Cortex of kidney (tissue), 1 donor: Measurements from ENCODE around the gene RPGR.

Experiments used
- DNase-seq: peaks from one replicate; lab custom pipeline; 2025; lab: John Stamatoyannopoulos, UW

RPGR gene

GRCh38 chrX:38327007-38327774 is at the start of gene RPGR:
Gene RPGR, minus strand, starts transcription at chrX:38327509. Its CDS starts 142 bp downstream, at chrX:38327367.
- DNase-seq = peak; percentile 28

GRCh38 chrX:38376747-38377146 is 49.4 kb upstream of the RPGR start:
- DNase-seq = no peak

- DNase-seq = no peak
These were observed 48.6 kb upstream of the RPGR start for GRCh38 chrX:38375891-38376290.

DNA sequence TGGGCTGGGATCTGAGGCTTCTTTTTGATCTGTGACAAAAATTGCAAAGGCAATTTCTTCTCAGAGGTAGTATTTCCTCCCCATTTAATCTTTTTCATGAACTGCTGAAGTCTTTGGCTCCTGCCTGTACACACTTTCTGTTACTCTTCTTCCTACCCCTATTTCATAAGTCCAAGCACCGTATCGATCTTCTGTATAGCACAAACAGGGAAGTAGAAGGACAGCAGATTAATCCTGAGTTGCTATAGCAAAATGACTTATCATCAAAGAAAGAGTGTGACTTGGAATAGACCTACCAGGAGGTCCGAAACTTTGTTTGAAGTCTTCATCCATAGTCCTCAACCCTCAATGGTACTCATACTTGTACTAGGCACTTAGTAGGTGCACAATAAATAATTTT is 47.1 kb upstream of the RPGR start:
- no peak for DNase-seq

- DNase-seq = no peak
These were observed 44.3 kb upstream of the RPGR start for GRCh38 chrX:38371641-38372040.

DNA sequence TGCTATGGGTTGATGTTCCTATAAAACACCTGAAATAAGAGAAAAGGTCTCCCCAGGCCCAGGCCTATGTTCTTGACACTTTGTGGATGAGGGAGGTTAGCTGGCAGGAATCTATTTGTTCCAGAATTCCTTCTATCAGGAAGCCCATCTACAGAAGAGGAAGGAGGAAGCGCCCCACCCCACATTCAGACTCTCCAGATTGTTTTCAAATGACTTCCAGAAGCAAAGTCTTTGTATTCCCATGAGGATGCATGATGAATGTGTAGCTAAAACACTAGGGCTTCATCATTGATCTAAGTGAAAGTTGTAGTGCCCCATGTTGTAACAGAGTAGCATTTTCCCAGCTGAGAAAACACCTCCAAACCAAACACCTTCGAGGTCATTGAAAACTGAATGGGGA is 41.5 kb upstream of the RPGR start:
- DNase-seq = no peak

DNA sequence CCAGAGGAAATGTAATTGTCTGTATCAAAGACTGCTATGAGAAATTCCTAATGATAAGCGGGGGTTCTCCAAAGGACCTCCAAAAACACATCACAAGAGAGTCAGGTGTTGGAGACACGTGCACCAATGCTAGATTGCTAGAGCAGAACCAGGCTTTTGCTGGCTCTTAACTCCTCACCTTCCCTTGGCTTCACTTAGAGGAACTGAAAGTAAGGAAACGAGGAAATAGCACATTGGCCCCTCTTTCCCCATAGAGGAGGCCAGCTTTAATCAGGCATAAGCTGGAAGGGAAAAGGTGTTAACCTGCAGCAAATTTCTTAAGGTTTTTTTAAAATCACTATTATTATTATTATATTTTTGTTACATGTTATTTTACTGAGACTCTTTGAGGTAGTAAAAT is 38.6 kb upstream of the RPGR start:
- DNase-seq = no peak

DNA sequence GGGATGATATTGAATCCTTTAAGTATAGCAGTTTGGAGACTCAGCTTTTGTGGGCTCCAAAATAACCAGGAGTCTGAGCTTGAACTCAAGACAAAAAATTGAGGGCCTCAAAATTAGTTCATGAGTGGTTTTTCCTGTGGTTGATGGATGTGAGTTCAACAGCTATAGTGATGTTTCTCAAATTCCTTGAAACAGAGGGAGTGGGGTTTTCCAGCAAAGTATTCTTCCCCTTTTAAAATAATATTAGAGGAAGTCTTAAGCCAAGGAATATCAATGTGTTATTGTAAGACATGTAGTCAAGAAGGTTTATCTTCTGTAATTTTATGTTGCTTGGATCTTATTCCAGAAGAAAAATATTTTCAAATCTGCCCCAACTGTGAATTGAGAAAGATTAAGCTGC is 35.7 kb upstream of the RPGR start:
- DNase-seq = no peak

GRCh38 chrX:38357747-38358673 is 30.7 kb upstream of the RPGR start:
- no peak for DNase-seq

GRCh38 chrX:38356401-38356800 is 29.1 kb upstream of the RPGR start:
- DNase-seq = no peak

DNA sequence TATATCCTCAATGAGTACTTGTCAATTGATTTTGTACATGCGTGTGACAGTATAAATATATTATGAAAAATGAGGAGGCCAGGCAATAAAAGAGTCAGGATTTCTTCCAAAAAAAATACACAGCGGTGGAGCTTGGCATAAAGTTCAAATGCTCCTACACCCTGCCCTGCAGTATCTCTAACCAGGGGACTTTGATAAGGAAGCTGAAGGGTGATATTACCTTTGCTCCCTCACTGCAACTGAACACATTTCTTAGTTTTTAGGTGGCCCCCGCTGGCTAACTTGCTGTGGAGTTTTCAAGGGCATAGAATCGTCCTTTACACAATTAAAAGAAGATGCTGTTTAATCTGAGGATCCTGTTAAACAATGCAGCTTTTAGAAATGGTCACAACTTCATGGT is 25.1 kb upstream of the RPGR start, which contains the start of gene OTC:
OTC (plus strand) TSS at position 243 of the 400 bp plus-strand sequence; CDS start at position 336, 93 bp downstream.
- no peak for DNase-seq

DNA sequence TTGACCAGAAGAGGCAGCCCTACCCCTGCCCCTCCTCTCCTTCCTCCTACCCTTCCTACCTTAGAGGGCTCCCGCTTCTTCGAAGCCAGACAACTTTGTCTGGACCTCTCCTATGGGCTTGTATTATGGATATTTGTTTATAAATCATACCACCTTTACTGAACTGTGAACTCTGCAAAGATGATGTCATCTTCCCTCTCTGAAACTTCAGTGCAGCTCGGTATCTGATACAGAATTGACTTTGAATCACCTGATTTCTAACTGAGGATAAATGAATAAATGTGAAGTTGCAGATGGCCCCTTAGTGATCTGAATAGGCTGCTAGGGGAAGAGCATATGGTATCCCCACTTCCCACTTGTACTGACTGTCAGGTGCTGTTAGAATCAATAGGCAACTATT is 24.0 kb upstream of the RPGR start:
- no peak for DNase-seq

- DNase-seq = no peak
These were observed 19.8 kb upstream of the RPGR start for GRCh38 chrX:38347136-38347535.

DNA sequence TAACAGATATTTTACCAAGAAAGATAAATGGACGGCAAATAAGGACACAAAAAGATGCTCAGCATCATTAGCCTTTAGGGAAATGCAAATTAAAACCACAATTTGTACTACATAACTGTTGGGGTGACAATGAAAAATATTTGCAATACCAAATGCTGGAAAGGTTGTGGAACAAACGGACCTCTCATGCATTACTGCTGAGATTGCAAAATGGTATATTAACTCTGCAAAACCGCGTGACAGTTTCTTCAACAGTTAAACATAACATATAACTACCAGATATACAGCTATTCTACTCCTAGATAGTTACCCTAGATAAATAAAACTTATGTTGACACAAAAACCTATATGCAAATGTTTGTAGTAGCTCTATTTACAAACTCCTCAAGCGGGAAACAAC is 18.8 kb upstream of the RPGR start:
- DNase-seq = no peak

- DNase-seq = no peak
These were observed 15.8 kb upstream of the RPGR start for GRCh38 chrX:38342853-38343778.

GRCh38 chrX:38341442-38341841 is 14.1 kb upstream of the RPGR start:
- no peak for DNase-seq

DNA sequence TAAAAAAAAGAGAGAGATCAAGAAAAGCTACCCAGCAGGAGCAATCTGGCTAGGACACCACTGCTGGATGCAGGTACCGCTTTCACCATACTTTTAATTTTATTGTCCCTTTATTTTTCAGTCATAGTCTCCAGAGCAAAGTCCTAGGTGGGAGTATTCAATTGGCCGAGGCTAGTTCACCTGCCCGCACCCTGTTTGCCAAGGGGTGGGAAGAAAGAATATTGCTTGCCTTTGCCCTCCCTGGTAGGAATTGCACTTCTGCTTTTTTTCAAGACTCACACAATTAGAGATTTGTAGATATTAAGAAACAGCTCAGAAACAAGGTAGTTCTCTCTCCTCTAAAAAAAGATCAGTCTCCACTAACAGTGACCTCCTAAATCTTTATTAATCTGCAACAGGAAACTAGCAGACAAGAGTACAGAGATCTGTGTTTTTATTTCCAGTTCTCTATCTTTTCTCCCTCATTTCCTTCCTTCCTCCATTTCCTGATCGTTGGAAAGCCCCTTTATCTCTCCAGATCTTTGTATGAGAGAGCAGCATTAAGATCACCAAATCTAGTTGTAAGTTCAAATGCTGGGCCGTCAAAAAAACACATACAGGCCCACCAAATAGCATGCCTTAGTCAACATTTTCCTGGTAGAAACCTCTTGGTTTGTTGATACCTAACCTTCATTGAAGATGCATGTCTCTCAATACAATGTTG is 9.4 kb upstream of the RPGR start:
- DNase-seq = no peak

- DNase-seq = no peak
These were observed 8.1 kb upstream of the RPGR start for GRCh38 chrX:38335382-38335781.

GRCh38 chrX:38332505-38332904 is 5.2 kb upstream of the RPGR start:
- DNase-seq = no peak

DNA sequence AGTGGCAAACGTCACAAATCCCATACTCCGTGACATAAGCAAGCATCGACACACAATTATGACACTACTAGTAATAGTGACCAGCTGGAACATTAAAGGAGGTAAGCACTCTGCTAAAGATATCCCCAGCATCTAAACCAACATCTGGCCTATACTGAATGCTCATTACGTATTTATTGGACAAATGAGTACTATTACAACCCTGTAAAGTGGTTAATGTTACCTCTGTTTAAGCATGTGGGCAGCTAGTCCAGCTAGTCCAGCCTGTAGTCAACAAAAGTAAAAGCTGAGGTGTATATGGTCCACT is 419 bp upstream of the RPGR start:
- DNase-seq = no peak

- no peak for DNase-seq
These were observed 1.2 kb downstream of the RPGR start for GRCh38 chrX:38326086-38326485.

DNA sequence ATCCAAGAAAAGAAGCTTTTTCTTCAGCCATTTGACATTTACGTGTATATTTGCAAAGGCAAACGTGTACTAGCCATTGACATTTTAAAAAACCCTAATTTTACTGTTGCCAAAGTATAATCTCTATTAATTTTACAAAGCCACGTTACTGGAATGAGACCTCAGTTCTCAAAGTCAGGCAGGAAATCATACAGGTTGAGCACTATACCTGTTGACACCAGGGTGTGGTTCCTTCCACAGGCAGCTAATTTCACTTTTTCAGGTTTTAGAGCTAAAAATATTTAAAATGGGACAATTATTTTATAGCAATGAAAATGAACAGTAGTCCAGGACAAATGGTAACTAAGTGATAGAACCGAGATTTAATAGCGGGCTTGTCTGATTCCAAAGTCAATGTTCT is 6.5 kb downstream of the RPGR start:
- no peak for DNase-seq
